ENCODE data around the gene ZNF180.
A peak's percentile ranks its signal among the peaks of the same experiment; 100 is the strongest.

ZNF180 gene

DNA sequence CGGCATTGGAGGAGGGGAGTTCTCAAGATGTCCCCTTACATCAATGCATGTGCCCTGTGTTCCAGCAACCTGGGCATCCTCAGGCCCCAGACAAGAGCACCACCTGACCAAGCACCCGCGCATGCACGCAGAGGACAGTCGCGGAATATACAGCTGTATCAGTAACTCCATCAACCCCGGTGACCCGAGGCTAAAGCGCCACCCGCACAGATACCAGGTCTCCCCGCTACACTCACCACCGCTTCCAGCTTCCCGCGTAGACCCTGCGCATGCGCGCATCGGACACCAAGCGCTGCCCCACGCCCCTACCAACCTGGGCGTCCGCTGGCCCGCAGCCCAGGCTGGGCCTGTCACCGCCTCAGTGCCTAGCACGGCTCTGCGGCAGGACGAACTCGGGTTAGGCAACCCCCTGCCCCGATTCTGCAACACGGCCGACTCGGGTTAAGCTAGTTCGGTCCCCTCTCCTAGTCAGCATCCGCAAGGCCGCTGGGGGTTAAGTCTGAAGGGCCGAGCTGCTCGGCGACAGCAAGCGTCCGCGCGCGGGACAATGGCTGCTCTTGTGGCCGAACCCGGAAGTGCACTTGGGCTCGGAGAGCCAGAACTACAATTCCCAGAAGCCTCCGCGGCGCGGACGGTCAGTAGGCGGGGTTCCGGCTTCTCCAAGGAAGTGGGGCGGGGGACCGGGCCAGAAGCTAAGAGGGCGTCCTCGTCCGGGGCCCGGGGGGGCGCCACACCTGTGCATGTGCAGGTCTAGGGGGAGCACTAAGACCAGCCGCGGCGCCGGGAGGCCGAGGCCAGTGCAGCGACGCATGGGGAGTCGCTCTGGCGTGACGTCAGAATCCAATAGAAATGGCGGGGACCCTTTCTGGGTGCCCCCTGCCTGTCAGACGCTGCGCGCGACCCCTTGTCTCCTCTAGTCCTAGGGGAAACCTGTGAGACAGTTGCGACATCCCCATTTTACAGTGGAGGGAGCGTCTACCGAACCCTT, at the start of gene ZNF180 (continued):
- TF ChIP-seq ZFP41 (tag by site-specific recombination; IDR thresholded peaks at IDR 0.05; ENCODE audit: borderline replicate concordance) (no peak), ZNF302 (tag by site-specific recombination; IDR thresholded peaks at IDR 0.05; ENCODE audit: low read depth) (no peak; the same call in none of the 2 replicates), GLI2 (tag by site-specific recombination; IDR thresholded peaks at IDR 0.05; ENCODE audit: borderline replicate concordance, low read depth) (no peak), TSHZ1 (tag by site-specific recombination; IDR thresholded peaks at IDR 0.05; ENCODE audit: borderline replicate concordance) (no peak), ZSCAN30 (tag by site-specific recombination; IDR thresholded peaks at IDR 0.05) (peak; percentile 65), ZNF132 (tag by site-specific recombination; IDR thresholded peaks at IDR 0.05; ENCODE audit: borderline replicate concordance) (no peak), YY1 (tag by site-specific recombination; IDR thresholded peaks at IDR 0.05) (peak; percentile 90), ZNF121 (tag by site-specific recombination; IDR thresholded peaks at IDR 0.05) (no peak), ZNF701 (tag by site-specific recombination; IDR thresholded peaks at IDR 0.05) (no peak; the same call in 1 of the 2 replicates), ZNF629 (tag by site-specific recombination; IDR thresholded peaks at IDR 0.05) (peak; percentile 82), ZNF707 (tag by site-specific recombination; IDR thresholded peaks at IDR 0.05) (no peak), ZNF19 (tag by site-specific recombination; IDR thresholded peaks at IDR 0.05; ENCODE audit: low read depth) (no peak), ZNF16 (tag by site-specific recombination; IDR thresholded peaks at IDR 0.05; ENCODE audit: low read depth) (no peak), OVOL3 (tag by site-specific recombination; IDR thresholded peaks at IDR 0.05) (peak; percentile 87; the same call in 1 of the 2 replicates), ZNF157 (tag by site-specific recombination; IDR thresholded peaks at IDR 0.05) (no peak), IKZF3 (tag by site-specific recombination; IDR thresholded peaks at IDR 0.05) (no peak), ZNF248 (tag by site-specific recombination; IDR thresholded peaks at IDR 0.05) (no peak), ZNF112 (tag by site-specific recombination; IDR thresholded peaks at IDR 0.05) (no peak), ZNF660 (tag by site-specific recombination; IDR thresholded peaks at IDR 0.05) (no peak; the same call in none of the 2 replicates), ZNF544 (tag by site-specific recombination; IDR thresholded peaks at IDR 0.05) (no peak), EGR2 (tag by site-specific recombination; IDR thresholded peaks at IDR 0.05; ENCODE audit: low read depth) (peak; percentile 49; the same call in 1 of the 2 replicates), ZNF37A (tag by site-specific recombination; IDR thresholded peaks at IDR 0.05) (no peak), YY2 (tag by site-specific recombination; IDR thresholded peaks at IDR 0.05) (peak; percentile 88), REPIN1 (tag by site-specific recombination; IDR thresholded peaks at IDR 0.05; ENCODE audit: low read depth) (no peak), ZNF558 (tag by site-specific recombination; IDR thresholded peaks at IDR 0.05) (no peak)
- TF ChIP-seq, protein P1, sequence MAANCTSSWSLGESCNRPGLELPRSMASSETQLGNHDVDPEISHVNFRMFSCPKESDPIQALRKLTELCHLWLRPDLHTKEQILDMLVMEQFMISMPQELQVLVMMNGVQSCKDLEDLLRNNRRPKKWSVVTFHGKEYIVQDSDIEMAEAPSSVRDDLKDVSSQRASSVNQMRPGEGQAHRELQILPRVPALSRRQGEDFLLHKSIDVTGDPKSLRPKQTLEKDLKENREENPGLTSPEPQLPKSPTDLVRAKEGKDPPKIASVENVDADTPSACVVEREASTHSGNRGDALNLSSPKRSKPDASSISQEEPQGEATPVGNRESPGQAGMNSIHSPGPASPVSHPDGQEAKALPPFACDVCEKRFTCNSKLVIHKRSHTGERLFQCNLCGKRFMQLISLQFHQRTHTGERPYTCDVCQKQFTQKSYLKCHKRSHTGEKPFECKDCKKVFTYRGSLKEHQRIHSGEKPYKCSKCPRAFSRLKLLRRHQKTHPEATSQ (tag by site-specific recombination; IDR thresholded peaks at IDR 0.05) = peak; percentile 85; the same call in 1 of the 2 replicates
- TF ChIP-seq, protein P2, sequence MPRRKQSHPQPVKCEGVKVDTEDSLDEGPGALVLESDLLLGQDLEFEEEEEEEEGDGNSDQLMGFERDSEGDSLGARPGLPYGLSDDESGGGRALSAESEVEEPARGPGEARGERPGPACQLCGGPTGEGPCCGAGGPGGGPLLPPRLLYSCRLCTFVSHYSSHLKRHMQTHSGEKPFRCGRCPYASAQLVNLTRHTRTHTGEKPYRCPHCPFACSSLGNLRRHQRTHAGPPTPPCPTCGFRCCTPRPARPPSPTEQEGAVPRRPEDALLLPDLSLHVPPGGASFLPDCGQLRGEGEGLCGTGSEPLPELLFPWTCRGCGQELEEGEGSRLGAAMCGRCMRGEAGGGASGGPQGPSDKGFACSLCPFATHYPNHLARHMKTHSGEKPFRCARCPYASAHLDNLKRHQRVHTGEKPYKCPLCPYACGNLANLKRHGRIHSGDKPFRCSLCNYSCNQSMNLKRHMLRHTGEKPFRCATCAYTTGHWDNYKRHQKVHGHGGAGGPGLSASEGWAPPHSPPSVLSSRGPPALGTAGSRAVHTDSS (tag by site-specific recombination; IDR thresholded peaks at IDR 0.05) = no peak
- TF ChIP-seq, protein P3, sequence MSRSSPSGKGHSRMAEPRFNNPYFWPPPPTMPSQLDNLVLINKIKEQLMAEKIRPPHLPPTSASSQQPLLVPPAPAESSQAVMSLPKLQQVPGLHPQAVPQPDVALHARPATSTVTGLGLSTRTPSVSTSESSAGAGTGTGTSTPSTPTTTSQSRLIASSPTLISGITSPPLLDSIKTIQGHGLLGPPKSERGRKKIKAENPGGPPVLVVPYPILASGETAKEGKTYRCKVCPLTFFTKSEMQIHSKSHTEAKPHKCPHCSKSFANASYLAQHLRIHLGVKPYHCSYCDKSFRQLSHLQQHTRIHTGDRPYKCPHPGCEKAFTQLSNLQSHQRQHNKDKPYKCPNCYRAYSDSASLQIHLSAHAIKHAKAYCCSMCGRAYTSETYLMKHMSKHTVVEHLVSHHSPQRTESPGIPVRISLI (tag by site-specific recombination; IDR thresholded peaks at IDR 0.05) = no peak
- TF ChIP-seq, protein P4, sequence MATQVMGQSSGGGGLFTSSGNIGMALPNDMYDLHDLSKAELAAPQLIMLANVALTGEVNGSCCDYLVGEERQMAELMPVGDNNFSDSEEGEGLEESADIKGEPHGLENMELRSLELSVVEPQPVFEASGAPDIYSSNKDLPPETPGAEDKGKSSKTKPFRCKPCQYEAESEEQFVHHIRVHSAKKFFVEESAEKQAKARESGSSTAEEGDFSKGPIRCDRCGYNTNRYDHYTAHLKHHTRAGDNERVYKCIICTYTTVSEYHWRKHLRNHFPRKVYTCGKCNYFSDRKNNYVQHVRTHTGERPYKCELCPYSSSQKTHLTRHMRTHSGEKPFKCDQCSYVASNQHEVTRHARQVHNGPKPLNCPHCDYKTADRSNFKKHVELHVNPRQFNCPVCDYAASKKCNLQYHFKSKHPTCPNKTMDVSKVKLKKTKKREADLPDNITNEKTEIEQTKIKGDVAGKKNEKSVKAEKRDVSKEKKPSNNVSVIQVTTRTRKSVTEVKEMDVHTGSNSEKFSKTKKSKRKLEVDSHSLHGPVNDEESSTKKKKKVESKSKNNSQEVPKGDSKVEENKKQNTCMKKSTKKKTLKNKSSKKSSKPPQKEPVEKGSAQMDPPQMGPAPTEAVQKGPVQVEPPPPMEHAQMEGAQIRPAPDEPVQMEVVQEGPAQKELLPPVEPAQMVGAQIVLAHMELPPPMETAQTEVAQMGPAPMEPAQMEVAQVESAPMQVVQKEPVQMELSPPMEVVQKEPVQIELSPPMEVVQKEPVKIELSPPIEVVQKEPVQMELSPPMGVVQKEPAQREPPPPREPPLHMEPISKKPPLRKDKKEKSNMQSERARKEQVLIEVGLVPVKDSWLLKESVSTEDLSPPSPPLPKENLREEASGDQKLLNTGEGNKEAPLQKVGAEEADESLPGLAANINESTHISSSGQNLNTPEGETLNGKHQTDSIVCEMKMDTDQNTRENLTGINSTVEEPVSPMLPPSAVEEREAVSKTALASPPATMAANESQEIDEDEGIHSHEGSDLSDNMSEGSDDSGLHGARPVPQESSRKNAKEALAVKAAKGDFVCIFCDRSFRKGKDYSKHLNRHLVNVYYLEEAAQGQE (tag by site-specific recombination; IDR thresholded peaks at IDR 0.05) = no peak
